Activated CD8-positive, alpha-beta T cell treated with anti-CD3 and anti-CD28 coated beads, Interleukin-2, amount 10 ng/mL, durations not matched to agents 7 days and 5 days (primary cell): ENCODE measurements around the gene C16orf95. TPM values are rescaled to one million over a fixed set of nuclear protein-coding genes. Genes with fewer than 3 reads are reported as not detected.
"Not testable (repeated sequence)": the region's sequence is repeated elsewhere in the genome, so short reads cannot be mapped to it uniquely, and the experiment has no call there.

Source experiments
- ATAC-seq: fragments of 150-1000 bp; cut with Tn5 transposase; one replicate; pipeline ENCODE4 v1.10.0; 2021; ENCODE audit warnings: moderate library complexity
- CTCF ChIA-PET: fragments of 350-600 bp; sonication (Branson Sonifier 250); formaldehyde crosslinking; loops from one replicate; lab custom pipeline; 2021; ENCODE audit warnings: antibody characterized with exemption; lab: Charles Lee
- POLR2A ChIA-PET: fragments of 350-600 bp; sonication (Branson Sonifier 250); formaldehyde crosslinking; loops from one replicate; lab custom pipeline; 2021; ENCODE audit warnings: antibody characterized with exemption; lab: Charles Lee
- DNase-seq: peaks from one replicate; pipeline ENCODE4 v3.0.0-alpha.2; 2020
- H3K27ac Mint-ChIP-seq: one replicate; pipeline ENCODE4 v1.8.0; 2021; ENCODE audit warnings: mild to moderate bottlenecking, mixed read lengths
- H3K27me3 Mint-ChIP-seq: one replicate; pipeline ENCODE4 v1.8.0; 2021; ENCODE audit warnings: low read depth, mixed read lengths
- H3K36me3 Mint-ChIP-seq: one replicate; pipeline ENCODE4 v1.8.0; 2021; ENCODE audit warnings: low read depth, mixed read lengths
- H3K4me1 Mint-ChIP-seq: one replicate; pipeline ENCODE4 v1.8.0; 2021; ENCODE audit warnings: low read depth, mixed read lengths
- H3K4me3 Mint-ChIP-seq: one replicate; pipeline ENCODE4 v1.8.0; 2021; ENCODE audit warnings: mild to moderate bottlenecking, mixed read lengths
- H3K9me3 Mint-ChIP-seq: one replicate; pipeline ENCODE4 v1.8.0; 2022; ENCODE audit warnings: mixed read lengths; ENCODE audit not compliant: insufficient read depth
- total RNA-seq, 2 experiments: library from RNA; stranded (reverse); gene quantifications; one replicate each; pipeline ENCODE4 v1.2.3, GENCODE V29; 2021

C16orf95 gene, protein sequence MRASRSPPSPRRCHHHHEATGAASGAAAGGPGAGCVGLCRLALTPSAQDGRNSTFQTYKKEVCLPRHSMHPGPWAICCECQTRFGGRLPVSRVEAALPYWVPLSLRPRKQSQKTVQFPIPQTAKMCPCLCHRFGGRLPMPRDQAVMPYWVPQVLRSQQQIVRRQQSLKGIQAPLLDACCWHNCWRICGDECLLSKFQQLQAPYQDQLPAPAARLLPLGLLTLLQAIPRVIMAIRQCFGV
- total RNA-seq = 1 to 10 TPM; 7.2 to 9.4 TPM

DNA sequence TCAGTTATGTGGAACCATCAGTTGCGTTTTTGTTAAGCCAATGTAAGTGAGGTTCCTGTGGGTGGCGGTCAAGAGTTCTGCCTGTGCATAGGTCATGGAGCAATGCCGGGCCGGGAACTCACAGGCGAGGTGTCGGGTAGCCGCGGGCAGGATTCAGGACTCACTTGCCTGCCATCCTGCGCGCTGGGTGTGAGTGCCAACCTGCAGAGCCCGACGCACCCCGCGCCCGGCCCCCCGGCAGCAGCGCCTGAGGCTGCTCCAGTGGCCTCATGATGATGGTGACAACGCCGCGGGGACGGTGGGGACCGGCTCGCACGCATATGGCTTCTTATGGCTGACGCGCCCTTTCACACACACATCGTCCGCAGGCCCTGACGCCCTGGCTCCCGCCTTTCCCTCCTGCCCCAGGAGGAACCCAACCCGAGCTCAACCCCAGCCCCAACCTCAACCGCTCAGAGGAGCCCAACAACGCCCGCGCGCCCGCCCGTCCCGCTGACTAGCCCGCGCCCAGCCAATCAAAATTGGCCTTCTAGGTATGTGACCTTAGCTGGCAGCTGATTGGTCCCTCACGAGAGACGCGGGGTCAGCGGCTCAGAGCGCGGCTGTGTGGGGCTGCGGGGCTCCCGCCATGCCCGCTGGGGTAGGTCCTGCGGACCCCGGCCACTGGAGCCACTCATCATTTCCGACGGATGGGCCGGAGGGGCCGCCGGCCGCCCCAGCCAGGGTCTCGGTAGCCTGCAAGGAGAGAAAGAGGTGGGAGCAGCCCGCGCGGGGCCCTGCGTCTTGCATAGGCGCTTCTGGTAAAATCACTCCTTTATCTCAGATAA is at the start of gene C16orf95:
Gene C16orf95, minus strand, starts transcription at position 470 of the 827 bp plus-strand sequence. Its CDS starts 150 bp downstream, at position 320.
- ChIA-PET POLR2A (interaction anchor here (0.6 to 4.9 kb wide), 13 partner anchors 9 to 233 kb away, joined by 3 to 32 read pairs (median 3); partner anchors contain the start of gene FBXO31), CTCF (interaction anchor here (0.8 to 3.1 kb wide), 10 partner anchors 10 to 78 kb away, joined by 3 to 25 read pairs (median 4); partner anchors contain the start of gene FBXO31)
- H3K27ac Mint-ChIP-seq = peak within 1 kb of the TSS; percentile 97
- H3K4me3 Mint-ChIP-seq = peak within 1 kb of the TSS; percentile 89
- DNase-seq (peak; percentile 96), ATAC-seq (peak; percentile 93)
- H3K4me1 Mint-ChIP-seq = peaks cover 17% of the 10 kb centered on the region
- H3K36me3 Mint-ChIP-seq = peaks cover 19% of the 10 kb centered on the region
- no peaks in the 10 kb centered on the region for H3K27me3 Mint-ChIP-seq
- H3K9me3 Mint-ChIP-seq = no peaks in the 10 kb centered on the region

DNA sequence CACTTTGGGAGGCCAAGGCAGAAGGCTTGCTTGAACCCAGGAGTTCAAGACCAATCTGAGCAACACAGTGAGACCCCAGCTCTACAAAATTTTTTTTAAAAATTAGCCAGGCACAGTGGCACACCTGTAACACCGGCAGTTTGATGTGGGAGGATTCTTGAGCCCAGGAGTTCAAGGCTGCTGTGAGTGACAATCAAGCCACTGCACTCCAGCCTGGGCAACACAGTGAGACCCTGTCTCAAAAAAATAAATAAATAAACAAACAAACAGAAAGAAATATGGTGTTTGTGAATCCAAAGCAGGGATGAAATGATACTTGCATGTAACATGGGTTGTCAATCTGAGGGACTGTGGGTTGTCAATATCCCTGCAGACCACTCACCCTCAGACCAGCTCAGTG is 49.7 kb upstream of the C16orf95 start:
- peaks cover 28% of the 10 kb centered on the region for H3K4me1 Mint-ChIP-seq
- POLR2A ChIA-PET = interaction anchor here (0.7 kb wide), 1 partner anchor 17 kb away, joined by 3 read pairs; the partner anchor contains the start of gene FBXO31
- H3K27me3 Mint-ChIP-seq = no peaks in the 10 kb centered on the region
- no peaks in the 10 kb centered on the region for H3K9me3 Mint-ChIP-seq
- DNase-seq (no peak), ATAC-seq (no peak)
- H3K27ac Mint-ChIP-seq = no peak overlapping the region
- peaks cover 3% of the 10 kb centered on the region for H3K36me3 Mint-ChIP-seq
- CTCF ChIA-PET = no interaction called here
- H3K4me3 Mint-ChIP-seq = no peak overlapping the region

DNA sequence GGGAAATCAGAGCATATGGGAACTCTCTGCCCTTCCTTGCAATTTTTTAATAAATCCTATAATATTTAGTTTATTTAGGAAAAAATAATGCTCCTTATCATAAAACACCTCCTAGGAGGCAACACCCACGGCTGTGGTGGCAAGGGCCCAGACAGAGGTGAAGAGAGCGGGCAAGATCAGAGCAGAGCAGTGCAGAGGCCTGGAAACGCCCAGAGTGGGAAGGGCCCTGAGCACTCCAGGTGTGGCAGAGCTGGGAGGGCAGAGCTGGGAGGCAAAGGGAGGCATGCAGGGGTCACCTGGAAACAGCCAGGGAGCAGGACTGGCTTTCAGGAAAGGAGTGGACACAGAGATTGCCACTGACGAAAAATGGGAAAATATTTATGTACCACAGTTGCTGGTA is 49.1 kb upstream of the C16orf95 start:
- H3K4me3 Mint-ChIP-seq = no peak overlapping the region
- no peaks in the 10 kb centered on the region for H3K9me3 Mint-ChIP-seq
- ATAC-seq (no peak), DNase-seq (no peak)
- no peaks in the 10 kb centered on the region for H3K27me3 Mint-ChIP-seq
- peaks cover 5% of the 10 kb centered on the region for H3K36me3 Mint-ChIP-seq
- peaks cover 22% of the 10 kb centered on the region for H3K4me1 Mint-ChIP-seq
- ChIA-PET POLR2A (no interaction called here), CTCF (no interaction called here)
- peak overlapping the region; percentile 28 for H3K27ac Mint-ChIP-seq

DNA sequence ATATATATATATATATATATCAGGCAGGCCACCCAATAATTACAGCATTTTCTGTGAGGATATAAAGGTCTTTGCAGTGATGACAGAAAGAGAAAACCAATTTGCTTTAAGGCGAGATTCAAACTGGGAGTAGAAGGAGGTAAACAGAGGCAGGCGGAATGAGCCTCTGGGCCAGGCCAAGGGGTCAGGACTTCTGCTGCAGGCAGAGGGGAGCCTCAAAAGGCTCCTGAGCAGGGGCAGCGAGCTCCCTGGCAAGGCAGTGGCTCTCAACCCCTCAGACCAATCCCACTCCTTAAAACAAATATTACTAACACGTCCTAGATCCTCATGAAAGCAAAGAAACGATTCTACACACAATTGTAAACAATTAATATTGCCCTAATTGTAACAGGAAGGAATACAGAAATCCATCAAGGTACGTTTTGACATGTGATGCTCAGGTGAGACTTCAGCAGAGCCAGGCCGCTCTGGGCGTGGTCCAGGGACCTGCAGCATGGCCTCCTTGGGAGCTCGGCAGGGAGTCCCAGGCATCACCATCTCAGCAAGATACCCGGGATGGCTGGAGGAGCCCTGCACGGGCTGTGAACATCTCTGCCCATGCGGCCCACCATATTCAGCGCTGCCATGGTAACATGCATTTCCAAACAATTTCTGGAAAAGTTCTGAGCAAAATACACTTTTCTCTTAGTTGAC is 48.0 kb upstream of the C16orf95 start:
- Mint-ChIP-seq H3K27me3 (no peaks in the 10 kb centered on the region), H3K27ac (peak overlapping the region; percentile 55), H3K4me3 (no peak overlapping the region), H3K36me3 (peaks cover 6% of the 10 kb centered on the region), H3K4me1 (peaks cover 24% of the 10 kb centered on the region), H3K9me3 (no peaks in the 10 kb centered on the region)
- DNase-seq (no peak), ATAC-seq (no peak)
- ChIA-PET POLR2A (no interaction called here), CTCF (interaction anchor here (1.1 to 1.6 kb wide), 3 partner anchors 30 to 52 kb away, joined by 3 to 4 read pairs (median 3); partner anchors contain the start of gene C16orf95)

DNA sequence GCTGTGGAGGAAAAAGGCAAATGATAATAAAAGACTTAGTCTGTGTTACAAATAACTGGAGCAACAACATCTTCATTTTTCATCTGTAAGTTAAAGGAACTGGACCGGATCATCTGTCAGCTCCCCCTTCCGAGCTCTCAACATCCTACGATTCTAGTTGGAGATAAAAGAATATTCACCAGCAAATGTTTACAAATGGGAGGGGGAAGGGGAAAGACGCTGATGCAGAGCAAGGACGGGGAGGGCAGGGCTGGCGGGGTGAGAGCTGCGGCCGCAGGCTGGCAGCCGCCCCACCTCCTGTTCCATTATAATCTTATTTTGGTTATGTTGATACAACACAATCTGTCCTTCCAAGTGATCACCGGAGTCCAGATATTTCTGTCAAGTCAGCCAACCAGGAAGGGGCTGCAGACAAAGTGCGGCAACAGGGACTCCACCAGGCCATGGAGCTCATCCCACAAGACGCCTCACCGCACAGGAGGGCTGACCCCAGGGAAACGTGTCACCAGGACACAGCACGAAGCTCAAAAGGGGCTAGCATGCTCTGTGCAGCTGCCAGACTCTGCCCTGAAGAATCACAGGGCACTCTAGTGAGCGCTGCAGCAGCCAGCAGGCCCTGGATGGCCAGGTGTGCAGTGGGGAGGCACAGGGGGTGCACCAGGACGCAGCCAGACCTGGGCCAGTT is 46.7 kb upstream of the C16orf95 start:
- H3K4me3 Mint-ChIP-seq = no peak overlapping the region
- H3K36me3 Mint-ChIP-seq = peaks cover 11% of the 10 kb centered on the region
- no peaks in the 10 kb centered on the region for H3K9me3 Mint-ChIP-seq
- ATAC-seq = peak; percentile 28
- peaks cover 22% of the 10 kb centered on the region for H3K4me1 Mint-ChIP-seq
- DNase-seq = no peak
- POLR2A ChIA-PET = interaction anchor here (1.0 kb wide), 1 partner anchor 12 kb away, joined by 3 read pairs; no protein-coding TSS in a partner anchor
- CTCF ChIA-PET = interaction anchor here (1.1 to 1.6 kb wide), 3 partner anchors 31 to 53 kb away, joined by 3 to 4 read pairs (median 3); partner anchors contain the start of gene C16orf95
- peak overlapping the region; percentile 77 for H3K27ac Mint-ChIP-seq
- H3K27me3 Mint-ChIP-seq = no peaks in the 10 kb centered on the region

DNA sequence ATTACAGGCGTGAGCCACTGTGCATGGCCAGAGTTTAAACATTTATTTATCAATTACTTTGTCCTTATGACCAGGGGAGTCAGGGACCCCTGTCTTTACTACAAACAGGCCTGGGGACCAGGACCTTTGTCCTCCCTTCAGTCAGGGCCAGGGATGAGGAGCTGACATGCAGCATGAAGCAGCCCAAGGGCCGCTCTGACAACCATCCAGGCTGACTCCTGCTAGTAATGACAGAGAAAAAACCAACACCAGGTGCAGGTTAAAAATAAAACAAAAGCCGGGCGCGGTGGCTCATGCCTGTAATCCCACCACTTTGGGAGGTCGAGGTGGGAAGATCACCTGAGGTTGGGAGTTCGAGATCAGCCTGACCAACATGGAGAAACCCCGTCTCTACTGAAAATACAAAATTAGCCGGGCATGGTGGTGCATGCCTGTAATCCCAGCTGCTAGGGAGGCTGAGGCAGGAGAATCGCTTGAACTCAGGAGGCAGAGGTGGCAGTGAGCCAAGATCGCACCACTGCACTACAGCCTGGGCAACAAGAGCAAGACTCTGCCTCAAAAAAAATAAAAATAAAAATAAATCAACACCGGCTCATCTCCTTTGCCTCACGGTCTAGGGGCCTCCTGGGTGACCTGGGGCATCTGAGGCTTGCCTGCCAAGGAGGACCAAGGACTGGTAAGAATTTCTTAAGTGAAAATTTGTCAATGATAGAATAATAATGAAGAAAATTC is 45.8 kb upstream of the C16orf95 start:
- ATAC-seq, POLR2A ChIA-PET, H3K4me3 Mint-ChIP-seq, H3K27ac Mint-ChIP-seq, H3K27me3 Mint-ChIP-seq, H3K9me3 Mint-ChIP-seq, DNase-seq, CTCF ChIA-PET: not testable (repeated sequence)
- peaks cover 19% of the 10 kb centered on the region for H3K4me1 Mint-ChIP-seq
- peaks cover 17% of the 10 kb centered on the region for H3K36me3 Mint-ChIP-seq

DNA sequence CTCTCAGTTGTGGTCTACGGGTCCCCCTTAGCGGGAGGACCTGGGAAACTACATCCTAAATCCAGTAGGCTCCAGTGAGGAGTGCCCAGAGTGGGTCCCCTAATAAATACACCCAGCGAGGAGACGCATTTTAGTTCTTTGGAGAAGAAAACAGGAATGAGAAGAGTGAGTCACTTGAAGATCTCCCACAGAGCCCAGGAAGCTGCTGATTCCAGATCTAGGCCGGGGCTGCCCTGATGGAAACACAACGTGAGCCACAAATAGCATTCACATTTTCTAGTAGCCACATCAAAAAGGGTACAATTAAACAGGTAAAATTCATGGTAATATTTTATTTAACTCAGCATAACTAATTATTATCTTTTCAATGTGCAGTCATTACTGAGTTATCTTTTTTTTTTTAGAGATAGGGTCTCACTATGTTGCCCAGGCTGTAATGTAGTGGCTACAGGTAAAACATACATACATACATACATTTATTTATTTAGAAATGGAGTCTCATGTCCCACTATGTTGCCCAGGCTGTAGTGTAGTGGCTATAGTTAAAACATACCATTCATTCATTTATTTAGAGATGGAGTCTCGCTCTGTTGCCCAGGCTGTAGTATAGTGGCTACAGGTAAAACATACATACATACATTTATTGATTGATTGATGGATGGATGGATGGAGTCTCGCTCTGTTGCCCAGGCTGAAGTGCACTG is 44.9 kb upstream of the C16orf95 start:
- CTCF ChIA-PET = no interaction called here
- H3K27ac Mint-ChIP-seq = no peak overlapping the region
- H3K36me3 Mint-ChIP-seq = peaks cover 18% of the 10 kb centered on the region
- POLR2A ChIA-PET = no interaction called here
- ATAC-seq (no peak), DNase-seq (no peak)
- no peaks in the 10 kb centered on the region for H3K27me3 Mint-ChIP-seq
- H3K4me3 Mint-ChIP-seq = no peak overlapping the region
- peaks cover 18% of the 10 kb centered on the region for H3K4me1 Mint-ChIP-seq
- no peaks in the 10 kb centered on the region for H3K9me3 Mint-ChIP-seq

DNA sequence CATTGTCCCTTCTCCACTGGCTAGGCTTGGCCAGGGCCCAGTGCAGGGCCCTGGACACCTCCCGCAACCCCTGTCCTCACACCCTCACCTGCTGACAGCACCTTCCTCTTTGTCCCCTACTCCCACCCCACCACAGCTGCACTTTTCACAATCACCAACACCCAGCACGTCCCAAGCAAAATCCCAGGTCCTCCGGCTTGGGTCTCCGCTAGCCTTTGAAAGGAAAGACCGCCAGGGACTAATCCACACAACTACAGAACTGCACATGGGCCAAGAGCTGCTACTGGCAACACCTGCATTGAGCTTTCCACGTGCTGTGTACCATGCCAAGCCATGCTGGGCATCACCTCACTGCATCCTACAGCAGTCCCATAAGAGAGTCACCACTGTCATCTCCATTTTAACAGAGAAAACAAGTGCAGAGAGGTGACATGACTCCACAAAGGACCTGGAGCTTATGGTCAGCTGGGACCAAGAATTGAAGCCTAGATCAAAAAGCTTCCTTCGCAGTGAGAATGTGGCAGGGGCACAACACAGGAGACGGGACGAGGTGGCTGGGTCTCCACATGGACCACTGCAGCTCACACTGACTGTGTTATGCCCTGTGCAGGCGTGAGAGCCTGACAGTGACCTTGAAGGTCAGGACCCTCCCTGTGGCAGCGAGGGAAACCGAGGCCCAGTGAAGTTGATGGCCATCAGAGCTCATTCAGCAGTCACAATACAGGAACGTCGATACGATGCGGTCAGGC is 43.8 kb upstream of the C16orf95 start:
- Mint-ChIP-seq H3K36me3 (peaks cover 18% of the 10 kb centered on the region), H3K4me3 (no peak overlapping the region), H3K4me1 (peaks cover 18% of the 10 kb centered on the region), H3K27ac (no peak overlapping the region), H3K27me3 (no peaks in the 10 kb centered on the region), H3K9me3 (no peaks in the 10 kb centered on the region)
- no peak for ATAC-seq
- CTCF ChIA-PET = interaction anchor here (0.8 kb wide), 1 partner anchor 36 kb away, joined by 3 read pairs; no protein-coding TSS in a partner anchor
- DNase-seq = no peak
- POLR2A ChIA-PET = no interaction called here

DNA sequence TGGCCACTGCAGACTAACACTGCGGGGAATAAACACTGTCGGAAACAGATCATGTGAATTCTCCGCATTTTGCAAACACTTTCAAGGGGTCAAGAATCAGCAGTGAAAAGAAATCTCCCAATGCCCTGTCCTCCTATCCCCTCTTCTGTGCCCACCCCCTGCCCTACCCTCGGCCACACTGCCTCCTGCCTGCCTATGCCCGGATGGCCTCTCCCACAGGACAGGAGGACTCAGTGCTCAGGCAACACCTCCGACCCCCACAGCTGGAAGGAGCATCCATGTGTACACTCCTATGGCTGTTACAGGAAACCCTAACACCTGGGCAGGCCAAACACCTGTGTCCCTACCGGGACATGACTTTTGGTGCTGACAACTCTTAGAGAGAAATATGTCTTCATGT is 41.9 kb upstream of the C16orf95 start:
- no peak for ATAC-seq
- H3K36me3 Mint-ChIP-seq = peaks cover 15% of the 10 kb centered on the region
- H3K4me3 Mint-ChIP-seq = no peak overlapping the region
- peaks cover 7% of the 10 kb centered on the region for H3K4me1 Mint-ChIP-seq
- no peak for DNase-seq
- H3K27ac Mint-ChIP-seq = no peak overlapping the region
- ChIA-PET CTCF (interaction anchor here (0.9 kb wide), 1 partner anchor 14 kb away, joined by 3 read pairs; no protein-coding TSS in a partner anchor), POLR2A (no interaction called here)
- H3K27me3 Mint-ChIP-seq = no peaks in the 10 kb centered on the region
- H3K9me3 Mint-ChIP-seq = no peaks in the 10 kb centered on the region

DNA sequence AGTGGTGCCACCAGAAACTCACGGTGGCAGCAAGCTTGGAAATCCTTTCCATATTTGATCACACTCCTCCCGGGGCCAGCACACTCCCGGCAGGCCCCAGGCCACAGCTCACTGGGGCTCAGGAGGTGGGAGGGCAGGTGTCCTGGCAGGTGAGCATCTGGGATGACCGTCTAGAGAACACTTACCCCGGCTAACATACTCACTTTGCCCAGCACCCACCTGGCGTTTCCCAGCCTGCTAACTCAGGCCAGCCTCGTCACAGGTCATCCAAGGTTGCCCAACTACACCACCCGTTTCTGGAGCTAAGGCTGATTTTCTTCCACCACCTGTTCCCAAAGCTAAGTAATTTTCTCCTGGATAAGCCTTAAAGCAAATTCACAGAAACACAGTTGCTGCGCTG is 41.5 kb upstream of the C16orf95 start:
- H3K27me3 Mint-ChIP-seq = no peaks in the 10 kb centered on the region
- no peaks in the 10 kb centered on the region for H3K9me3 Mint-ChIP-seq
- ChIA-PET POLR2A (no interaction called here), CTCF (interaction anchor here (0.9 kb wide), 1 partner anchor 13 kb away, joined by 3 read pairs; no protein-coding TSS in a partner anchor)
- H3K4me3 Mint-ChIP-seq = no peak overlapping the region
- peaks cover 4% of the 10 kb centered on the region for H3K4me1 Mint-ChIP-seq
- H3K36me3 Mint-ChIP-seq = peaks cover 15% of the 10 kb centered on the region
- DNase-seq (no peak), ATAC-seq (no peak)
- no peak overlapping the region for H3K27ac Mint-ChIP-seq
